Tibial artery (tissue), 4 donors: ENCODE measurements around the gene CBY2.

ENCODE experiments used
- DNase-seq, 2 donors: peaks; one replicate each; pipeline ENCODE4 v3.0.0-alpha.2; 2019
- H3K27ac ChIP-seq, 2 donors: fragments of 200-600 bp; sonication (generic) in 1 of 2; 1 replicate in 1 of 2; 2 replicates in 1 of 2; pipeline ENCODE4 v1.5.1; 2018 to 2019; ENCODE audit warnings: mild to moderate bottlenecking in 1 of 2
- H3K27me3 ChIP-seq, 2 donors: fragments of 200-600 bp; sonication (generic) in 1 of 2; one replicate each; pipeline versions ENCODE4 v1.5.1 to v1.6.0; 2016 to 2019
- H3K36me3 ChIP-seq, 3 donors: fragments of 200-600 bp; sonication (generic) in 2 of 3; one replicate each; pipeline ENCODE4 v1.5.1; 2016 to 2019; ENCODE audit warnings: mild to moderate bottlenecking in 2 of 3
- H3K4me1 ChIP-seq, 4 donors: fragments of 200-600 bp; sonication (generic) in 2 of 4; 1 replicate in 3 of 4; 2 replicates in 1 of 4; pipeline ENCODE4 v1.5.1; 2016 to 2019
- H3K4me3 ChIP-seq, 2 donors: fragments of 200-600 bp; sonication (generic) in 1 of 2; 1 replicate in 1 of 2; 2 replicates in 1 of 2; pipeline ENCODE4 v1.5.1; 2018 to 2019; ENCODE audit warnings: mild to moderate bottlenecking in 2 of 2
- H3K9me3 ChIP-seq, 3 donors: fragments of 200-600 bp; sonication (generic) in 1 of 3; one replicate each; pipeline ENCODE4 v1.5.1; 2016 to 2019
- CTCF ChIP-seq, 2 experiments: fragments of 200-600 bp in 1 of 2; fragments of 450-650 bp in 1 of 2; IDR thresholded peaks; one replicate each; pipeline ENCODE4 v1.5.1; 2017 to 2019; ENCODE audit warnings: antibody characterized with exemption in 2 of 2, mild to moderate bottlenecking in 1 of 2, moderate library complexity in 1 of 2
- intact Hi-C: fragments of 100-400 bp; cut with DNase I; formaldehyde crosslinking; loops from one replicate; pipeline ENCODE4 v1.15.0; 2023; ENCODE audit warnings: low total_unique reads

Gene CBY2

GRCh38 chr13:45715351-45715750 lies 13.2 kb downstream of the CBY2 start:
- no peak for DNase-seq
- no peaks in the 10 kb centered on the region for H3K4me1 ChIP-seq
- no peak overlapping the region for H3K27ac ChIP-seq
- H3K27me3 ChIP-seq = no peaks in the 10 kb centered on the region
- H3K36me3 ChIP-seq = no peaks in the 10 kb centered on the region
- intact Hi-C loops = no loop called here
- H3K4me3 ChIP-seq = no peak overlapping the region
- no peak for TF ChIP-seq CTCF (IDR thresholded peaks at IDR 0.05)
- H3K9me3 ChIP-seq = no peaks in the 10 kb centered on the region

- no peak for DNase-seq
- intact Hi-C loops = no loop called here
- no peaks in the 10 kb centered on the region for H3K36me3 ChIP-seq
- no peaks in the 10 kb centered on the region for H3K27me3 ChIP-seq
- H3K27ac ChIP-seq = no peak overlapping the region
- H3K4me1 ChIP-seq = no peaks in the 10 kb centered on the region
- no peak for TF ChIP-seq CTCF (IDR thresholded peaks at IDR 0.05)
- H3K4me3 ChIP-seq = no peak overlapping the region
- H3K9me3 ChIP-seq = no peaks in the 10 kb centered on the region
Observed at GRCh38 chr13:45717349-45717748, 15.2 kb downstream of the CBY2 start.

GRCh38 chr13:45718063-45718462 lies 15.9 kb downstream of the CBY2 start:
- no peak for DNase-seq
- Histone ChIP-seq H3K36me3 (no peaks in the 10 kb centered on the region), H3K9me3 (no peaks in the 10 kb centered on the region), H3K27ac (no peak overlapping the region), H3K27me3 (no peaks in the 10 kb centered on the region), H3K4me3 (no peak overlapping the region), H3K4me1 (no peaks in the 10 kb centered on the region)
- intact Hi-C loops = no loop called here
- no peak for TF ChIP-seq CTCF (IDR thresholded peaks at IDR 0.05)

- no peaks in the 10 kb centered on the region for H3K4me1 ChIP-seq
- DNase-seq = no peak
- H3K36me3 ChIP-seq = no peaks in the 10 kb centered on the region
- no peaks in the 10 kb centered on the region for H3K27me3 ChIP-seq
- H3K9me3 ChIP-seq = no peaks in the 10 kb centered on the region
- intact Hi-C loops = no loop called here
- H3K4me3 ChIP-seq = no peak overlapping the region
- no peak overlapping the region for H3K27ac ChIP-seq
- TF ChIP-seq CTCF (IDR thresholded peaks at IDR 0.05) = no peak
Observed at GRCh38 chr13:45718992-45719391, 16.9 kb downstream of the CBY2 start.

GRCh38 chr13:45721203-45721731 lies 19.1 kb downstream of the CBY2 start:
- intact Hi-C loops = no loop called here
- Histone ChIP-seq H3K27ac (no peak overlapping the region), H3K9me3 (no peaks in the 10 kb centered on the region), H3K36me3 (no peaks in the 10 kb centered on the region), H3K4me1 (no peaks in the 10 kb centered on the region), H3K27me3 (no peaks in the 10 kb centered on the region), H3K4me3 (no peak overlapping the region)
- no peak for TF ChIP-seq CTCF (IDR thresholded peaks at IDR 0.05)
- no peak for DNase-seq

- DNase-seq = no peak
- TF ChIP-seq CTCF (IDR thresholded peaks at IDR 0.05) = no peak
Observed at GRCh38 chr13:45723798-45724197, 21.7 kb downstream of the CBY2 start.

More at GRCh38 chr13:45723798-45724197, 21.7 kb downstream of the CBY2 start:
- intact Hi-C loops = no loop called here
- Histone ChIP-seq H3K4me1 (no peaks in the 10 kb centered on the region), H3K27ac (no peak overlapping the region), H3K9me3 (no peaks in the 10 kb centered on the region), H3K36me3 (no peaks in the 10 kb centered on the region), H3K4me3 (no peak overlapping the region), H3K27me3 (no peaks in the 10 kb centered on the region)
